Peyer's patch (tissue), 4 donors: ENCODE results near the gene FBXW5.

ENCODE experiments used
- POLR2A ChIP-seq, 2 donors: fragments of 450-650 bp; IDR thresholded peaks; one replicate each; pipeline ENCODE4 v1.5.1; 2017; ENCODE audit warnings: antibody characterized with exemption in 2 of 2, mild to moderate bottlenecking in 2 of 2, moderate library complexity in 2 of 2
- TF ChIP-seq, protein P1 (sequence below), 6 experiments: fragments of 450-650 bp in 4 of 6; fragments of 200-600 bp in 2 of 6; sonication (generic) in 1 of 6; IDR thresholded peaks; one replicate each; pipeline ENCODE4 v1.5.1; 2017 to 2019; ENCODE audit warnings: antibody characterized with exemption in 6 of 6, mild to moderate bottlenecking in 3 of 6, moderate library complexity in 1 of 6

DNA sequence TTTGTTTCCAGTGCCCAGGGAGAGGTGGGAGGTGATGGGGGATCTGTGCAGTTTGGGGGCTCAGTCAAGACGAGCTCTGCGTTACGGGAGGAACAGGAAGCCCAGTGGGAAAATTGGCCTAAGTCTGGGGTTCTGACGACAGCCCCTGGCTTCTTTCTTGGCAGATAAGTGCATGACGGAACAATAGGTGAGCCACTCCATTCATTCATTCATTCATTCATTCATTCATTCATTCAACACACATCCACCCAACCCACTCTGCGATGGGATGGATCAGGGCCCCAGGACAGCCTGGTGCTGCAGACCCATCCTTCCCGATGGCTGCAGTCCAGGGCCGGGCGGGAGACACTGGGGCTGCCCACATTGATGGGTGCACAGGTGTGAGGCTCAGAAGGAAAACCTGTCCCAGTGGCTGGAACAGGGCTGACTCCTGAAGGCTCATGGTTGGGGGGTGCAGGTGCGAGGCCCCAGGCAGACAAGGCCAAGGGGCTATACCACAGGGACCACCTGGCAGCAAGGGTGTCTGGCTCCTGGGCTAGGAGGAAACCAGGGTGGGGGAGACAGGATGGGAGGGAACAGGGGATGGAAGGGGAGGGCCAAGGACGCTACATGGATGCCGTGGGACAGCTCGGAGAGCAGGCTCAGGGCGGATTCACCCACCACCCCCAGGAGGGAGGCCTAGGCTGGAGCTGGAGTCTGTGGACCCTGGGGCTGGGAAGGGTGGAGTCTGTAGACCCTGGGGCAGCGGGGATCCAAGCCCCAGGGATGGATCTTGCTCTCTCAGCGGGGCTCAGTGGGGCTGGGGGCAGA lies 36.3 kb upstream of the FBXW5 start:
- no peak for TF ChIP-seq POLR2A (IDR thresholded peaks at IDR 0.05)
- TF ChIP-seq, protein P1, sequence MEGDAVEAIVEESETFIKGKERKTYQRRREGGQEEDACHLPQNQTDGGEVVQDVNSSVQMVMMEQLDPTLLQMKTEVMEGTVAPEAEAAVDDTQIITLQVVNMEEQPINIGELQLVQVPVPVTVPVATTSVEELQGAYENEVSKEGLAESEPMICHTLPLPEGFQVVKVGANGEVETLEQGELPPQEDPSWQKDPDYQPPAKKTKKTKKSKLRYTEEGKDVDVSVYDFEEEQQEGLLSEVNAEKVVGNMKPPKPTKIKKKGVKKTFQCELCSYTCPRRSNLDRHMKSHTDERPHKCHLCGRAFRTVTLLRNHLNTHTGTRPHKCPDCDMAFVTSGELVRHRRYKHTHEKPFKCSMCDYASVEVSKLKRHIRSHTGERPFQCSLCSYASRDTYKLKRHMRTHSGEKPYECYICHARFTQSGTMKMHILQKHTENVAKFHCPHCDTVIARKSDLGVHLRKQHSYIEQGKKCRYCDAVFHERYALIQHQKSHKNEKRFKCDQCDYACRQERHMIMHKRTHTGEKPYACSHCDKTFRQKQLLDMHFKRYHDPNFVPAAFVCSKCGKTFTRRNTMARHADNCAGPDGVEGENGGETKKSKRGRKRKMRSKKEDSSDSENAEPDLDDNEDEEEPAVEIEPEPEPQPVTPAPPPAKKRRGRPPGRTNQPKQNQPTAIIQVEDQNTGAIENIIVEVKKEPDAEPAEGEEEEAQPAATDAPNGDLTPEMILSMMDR (IDR thresholded peaks at IDR 0.05) = no peak
